Stimulated activated CD4-positive, alpha-beta T cell treated with anti-CD3 and anti-CD28 coated beads, Interleukin-1b, Interleukin-23, amount 100 ng/mL, for 48 hours (primary cell): ENCODE data around the gene ZC3H12C.

ENCODE experiments used
- DNase-seq: peaks from one replicate; pipeline ENCODE4 v3.0.0-alpha.2; 2020

The ZC3H12C gene

DNA sequence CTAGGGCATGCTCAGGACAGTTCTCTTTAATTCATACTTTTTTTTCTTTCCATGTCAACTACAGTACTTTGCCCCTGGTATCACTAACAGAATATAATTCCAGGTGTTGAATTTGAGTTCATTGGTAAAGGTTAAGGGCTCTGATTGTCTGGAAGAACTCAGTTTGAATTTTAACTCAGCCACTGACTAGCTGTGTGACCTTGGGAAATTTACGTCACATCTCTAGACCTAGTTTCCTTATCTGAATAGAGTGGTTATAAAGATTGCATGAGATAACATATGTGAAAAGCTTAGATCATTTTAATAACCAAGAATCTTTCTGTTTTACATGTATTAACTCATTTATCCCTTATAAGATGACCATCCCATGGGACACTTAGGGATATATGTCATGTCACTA, 15.8 kb upstream of the ZC3H12C start:
- DNase-seq = no peak

DNA sequence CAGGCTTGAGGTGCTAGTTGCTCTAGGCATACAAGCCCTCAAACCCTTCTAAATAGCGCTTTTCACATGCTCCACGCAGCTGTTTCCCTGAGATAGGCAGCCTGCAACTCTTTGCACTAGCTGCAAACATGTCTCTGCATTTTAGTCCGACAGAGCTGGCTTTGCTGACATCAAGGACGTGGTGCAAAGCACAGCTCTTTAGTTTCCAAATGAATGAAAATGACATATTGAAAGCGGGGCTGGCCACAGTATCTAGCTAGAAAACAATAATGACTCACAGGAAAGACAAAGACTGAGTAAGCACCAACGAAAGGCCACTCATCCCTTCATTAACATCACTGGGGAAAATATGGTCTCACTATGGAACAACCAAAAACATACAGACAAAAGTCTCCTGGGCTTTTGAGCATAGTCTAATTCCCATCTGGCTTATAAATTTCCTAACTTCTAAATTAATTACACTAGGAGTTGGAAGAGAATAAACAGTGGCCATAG, 15.3 kb upstream of the ZC3H12C start:
- peak; percentile 47 for DNase-seq

DNA sequence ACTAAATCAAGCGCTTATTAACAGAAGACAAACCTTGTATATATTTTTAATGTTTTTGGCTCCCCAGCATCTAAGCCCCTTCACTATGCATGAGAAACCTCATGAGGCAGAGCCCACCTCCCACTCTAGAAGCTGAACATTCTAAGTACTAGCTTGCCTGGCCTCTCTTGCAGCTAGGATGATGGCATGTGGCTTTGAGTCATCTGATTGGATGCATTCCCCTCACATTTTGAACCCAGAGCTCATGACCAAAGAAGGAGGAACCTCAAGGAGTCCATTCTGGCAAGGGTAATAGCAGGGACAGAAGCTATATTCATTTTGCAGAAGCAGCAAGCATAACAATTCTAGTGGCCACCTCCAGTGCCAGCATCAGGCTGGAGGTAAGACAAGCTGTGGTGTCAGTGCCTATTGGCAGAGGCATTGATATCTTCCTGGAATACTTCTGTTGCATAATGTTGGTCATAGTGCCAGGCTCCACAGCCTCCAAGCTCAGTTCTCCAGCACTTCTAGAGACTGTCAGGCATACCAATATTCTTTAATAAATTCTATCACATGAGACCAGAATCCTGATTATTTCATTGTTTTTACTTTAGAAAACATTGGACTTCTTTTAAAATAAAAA, 14.2 kb upstream of the ZC3H12C start:
- no peak for DNase-seq

DNA sequence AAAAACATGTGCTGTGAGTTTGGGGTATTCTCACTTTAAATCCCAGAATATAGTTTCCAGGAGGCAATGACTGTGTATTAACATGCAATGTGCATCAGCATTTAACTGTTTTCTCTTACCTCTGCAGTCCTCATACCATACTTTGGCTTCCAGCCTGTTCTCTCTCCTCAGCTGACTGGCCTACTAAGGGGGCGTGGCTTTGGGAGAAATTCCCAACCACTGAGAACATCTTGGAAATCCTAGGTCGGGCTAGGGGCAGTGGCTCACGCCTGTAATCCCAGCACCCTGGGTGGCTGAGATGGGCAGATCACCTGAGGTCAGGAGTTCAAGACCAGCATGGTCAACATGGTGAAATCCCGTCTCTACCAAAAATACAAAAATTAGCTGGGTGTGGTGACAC, 13.5 kb upstream of the ZC3H12C start:
- no peak for DNase-seq

DNA sequence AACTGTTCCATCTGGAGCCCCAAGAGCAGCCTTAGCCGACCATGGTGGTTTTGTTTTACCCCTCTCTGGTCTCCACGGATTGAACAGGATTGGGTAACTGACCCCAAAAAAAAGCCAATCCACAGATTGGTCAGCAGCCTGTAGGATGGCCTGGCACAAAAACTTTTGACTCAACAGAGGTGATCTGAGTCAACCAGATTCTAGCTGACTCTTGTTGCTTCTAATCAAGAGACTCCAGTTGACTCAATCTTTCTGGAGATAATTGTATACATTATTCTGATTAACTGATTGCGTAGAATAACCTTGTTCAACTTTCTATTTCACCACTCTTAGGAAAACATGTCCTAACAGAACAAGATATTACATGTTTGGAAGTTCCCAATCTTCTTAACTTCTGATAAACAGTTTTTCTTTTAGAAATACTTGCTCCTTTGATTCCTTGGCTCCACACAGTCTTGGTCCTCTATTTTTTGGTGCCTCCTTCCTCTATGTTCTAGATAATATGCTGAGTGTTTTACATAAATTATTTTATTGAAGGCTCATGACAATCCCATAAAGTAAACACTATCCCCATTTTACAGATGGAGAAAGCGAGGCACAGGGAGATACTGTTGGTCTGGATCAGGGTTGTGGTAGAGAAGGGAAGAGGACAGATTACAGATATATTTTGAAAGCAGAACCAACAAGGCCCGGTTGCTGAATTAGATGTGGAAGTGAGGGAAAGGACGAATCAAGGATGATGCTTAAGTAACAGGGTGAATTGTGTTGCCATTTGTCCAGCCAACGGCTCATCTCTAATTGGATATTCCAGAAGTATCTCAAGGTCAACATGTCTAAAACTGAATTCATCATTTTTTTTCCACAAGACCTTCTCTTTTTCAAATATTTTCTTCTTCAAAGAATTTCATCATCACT, 11.5 kb upstream of the ZC3H12C start:
- no peak for DNase-seq

DNA sequence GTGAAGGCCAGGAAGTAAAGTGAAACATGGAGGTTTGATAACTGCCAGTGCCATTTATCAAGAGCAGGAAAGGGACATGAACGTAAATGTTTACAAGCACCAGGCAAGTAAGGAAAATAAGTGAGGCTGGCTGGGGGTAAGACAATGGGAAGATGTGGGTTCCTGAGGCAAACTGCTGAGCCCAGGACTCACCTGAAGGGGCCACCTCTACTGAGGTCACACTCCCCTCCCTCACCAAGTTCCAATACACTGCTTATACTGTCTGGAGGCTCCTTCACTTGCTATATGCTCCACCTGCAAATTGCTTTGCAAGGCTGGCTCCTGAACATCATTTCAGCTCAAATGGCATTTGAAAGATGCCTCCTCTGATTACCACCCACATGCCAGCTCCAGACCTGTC, 10.3 kb upstream of the ZC3H12C start:
- DNase-seq = no peak

DNA sequence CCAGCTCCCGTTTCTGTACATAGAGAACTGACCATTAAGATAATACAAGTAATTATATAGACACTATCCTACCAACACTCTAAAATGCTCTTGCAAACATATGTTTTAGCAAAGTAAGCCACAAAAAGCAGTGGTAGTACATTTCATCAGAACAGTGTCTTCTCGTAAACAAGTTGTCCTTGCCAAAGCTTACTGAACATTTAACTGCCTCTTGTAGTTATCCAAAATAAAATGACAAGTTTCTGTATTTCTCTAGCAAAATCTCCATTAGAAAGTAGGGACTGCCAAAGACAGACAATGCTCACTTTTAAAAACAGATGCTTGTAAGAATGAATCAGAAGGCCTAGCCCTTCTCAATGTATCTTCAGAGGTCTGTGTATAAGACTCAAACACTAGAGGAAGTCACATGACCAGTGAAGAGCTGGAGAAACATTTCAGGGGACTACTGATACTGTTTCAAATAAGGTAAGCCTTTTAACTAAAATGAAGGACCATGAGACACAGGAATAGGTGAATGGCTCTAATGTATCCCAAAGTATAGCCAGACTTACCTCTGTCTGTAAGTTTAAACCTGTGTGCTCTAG, 7.8 kb upstream of the ZC3H12C start:
- no peak for DNase-seq

DNA sequence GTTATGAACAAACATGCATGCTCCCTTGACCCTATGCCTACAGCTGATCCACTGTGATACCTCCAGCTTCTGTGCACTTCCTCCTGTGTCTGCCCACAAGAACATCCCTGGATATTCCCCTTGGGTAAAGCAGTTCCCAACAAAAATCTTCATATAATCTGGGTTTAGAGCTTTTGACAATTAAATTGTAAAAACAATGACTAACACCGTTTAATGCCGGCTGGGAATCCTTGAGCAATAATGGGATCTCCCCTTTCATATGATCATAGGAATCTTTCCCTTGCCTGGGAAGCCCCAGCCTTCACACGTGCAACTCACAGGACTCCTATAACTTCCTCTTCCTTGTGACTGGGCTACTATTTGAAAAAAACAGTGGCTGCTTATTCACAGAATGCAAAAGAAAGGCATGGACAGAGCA, 6.3 kb upstream of the ZC3H12C start:
- DNase-seq = no peak

DNA sequence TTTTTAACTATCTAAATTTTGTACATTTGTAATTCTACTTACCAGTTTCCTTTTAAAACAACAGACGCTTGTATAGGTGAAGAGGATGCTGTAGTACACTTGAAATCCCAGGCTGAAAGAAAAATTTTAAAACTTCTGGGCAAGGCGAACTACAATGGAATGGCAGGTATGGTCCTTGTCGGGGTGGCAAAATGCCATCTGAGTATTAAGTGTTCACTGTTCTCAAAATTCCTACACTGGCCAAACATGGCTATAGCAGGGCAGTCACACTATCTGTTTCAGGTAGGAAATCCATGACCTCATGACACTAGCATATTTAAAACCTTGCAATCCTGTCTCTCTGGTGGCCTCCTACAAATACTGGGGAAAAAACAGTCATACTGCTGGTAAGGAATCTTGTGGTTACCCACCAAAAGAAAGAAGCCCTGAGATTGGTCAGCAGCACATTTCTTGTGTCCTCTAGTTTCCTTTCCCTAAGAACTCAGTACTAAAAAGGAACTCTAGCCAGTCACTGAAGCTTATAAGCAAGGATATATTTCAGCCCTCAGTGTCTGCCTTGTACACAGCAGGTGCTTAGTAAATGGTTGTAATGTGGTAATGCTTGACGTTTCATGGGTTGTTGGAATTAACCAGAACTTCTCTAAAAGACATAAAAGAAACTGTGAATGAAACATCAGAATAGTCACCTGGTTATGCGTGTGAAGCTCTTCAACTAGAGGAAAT, 5.2 kb upstream of the ZC3H12C start:
- DNase-seq = no peak

DNA sequence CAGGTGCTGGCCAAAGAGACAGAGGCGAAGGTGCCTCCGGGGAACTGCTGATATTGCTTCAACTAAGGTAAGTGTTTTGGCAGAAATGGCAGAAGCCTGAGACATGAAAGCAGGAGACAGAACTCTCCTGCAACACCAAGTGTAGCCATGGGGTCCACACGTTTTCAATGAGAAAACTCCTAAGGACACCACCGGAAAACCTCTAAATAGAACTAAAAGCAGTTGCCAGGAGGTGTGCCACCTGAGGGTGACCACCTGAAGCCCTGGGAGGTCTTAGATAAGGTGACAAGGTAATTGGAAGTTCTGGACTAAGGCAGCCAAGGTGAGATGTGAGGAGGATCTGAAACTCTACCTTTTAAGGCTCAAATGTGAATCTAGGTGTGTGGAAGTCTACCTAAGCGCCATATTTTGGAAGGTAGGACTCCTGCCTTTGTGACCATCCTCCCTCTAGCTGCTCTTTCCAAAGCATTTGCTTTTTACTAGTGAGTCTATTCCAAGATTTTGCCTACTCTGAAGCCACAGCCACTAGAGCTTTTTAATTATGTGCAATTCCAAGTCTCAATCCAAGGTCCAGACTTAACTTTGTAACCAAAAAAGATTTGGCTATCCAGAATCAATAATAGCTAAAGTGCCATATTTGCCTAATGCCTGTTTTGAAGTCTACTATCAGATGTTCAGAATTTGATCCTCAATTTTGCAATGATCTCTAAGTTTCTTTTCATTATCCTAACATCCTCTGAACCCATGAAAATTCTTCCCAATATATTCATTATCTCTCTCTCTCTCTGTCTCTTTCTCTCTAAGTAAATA, 4.5 kb upstream of the ZC3H12C start:
- no peak for DNase-seq

DNA sequence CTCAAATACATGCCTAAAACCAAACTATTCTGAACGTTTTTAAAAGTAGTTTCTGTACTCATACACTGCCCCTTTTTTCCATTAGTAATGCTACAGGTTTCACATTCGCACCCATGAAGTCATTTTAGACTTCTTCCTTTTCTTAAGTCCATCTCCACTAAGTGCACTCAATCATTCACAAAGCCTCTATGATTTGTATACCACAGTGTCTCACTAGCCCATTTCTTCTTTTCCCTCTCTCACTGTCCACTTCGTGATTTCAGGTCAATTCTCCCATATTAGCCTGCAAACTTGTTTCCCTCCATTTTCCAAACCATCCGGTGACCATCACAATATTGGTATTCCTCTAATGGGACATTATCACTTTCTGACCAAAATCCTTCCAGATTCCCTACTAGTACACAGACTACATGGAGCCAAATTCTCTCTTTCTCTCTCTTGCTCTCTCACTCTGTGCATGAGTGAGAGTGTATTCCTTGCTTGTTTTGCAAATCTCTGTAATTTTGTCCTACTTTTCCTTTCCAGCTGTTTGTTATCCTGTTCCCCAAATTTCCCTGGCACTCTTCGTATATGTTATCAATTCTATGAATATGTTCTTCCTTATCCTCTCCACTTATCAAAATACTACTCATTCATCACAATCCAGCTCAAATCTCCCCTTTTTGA, 3.4 kb upstream of the ZC3H12C start:
- DNase-seq = no peak

DNA sequence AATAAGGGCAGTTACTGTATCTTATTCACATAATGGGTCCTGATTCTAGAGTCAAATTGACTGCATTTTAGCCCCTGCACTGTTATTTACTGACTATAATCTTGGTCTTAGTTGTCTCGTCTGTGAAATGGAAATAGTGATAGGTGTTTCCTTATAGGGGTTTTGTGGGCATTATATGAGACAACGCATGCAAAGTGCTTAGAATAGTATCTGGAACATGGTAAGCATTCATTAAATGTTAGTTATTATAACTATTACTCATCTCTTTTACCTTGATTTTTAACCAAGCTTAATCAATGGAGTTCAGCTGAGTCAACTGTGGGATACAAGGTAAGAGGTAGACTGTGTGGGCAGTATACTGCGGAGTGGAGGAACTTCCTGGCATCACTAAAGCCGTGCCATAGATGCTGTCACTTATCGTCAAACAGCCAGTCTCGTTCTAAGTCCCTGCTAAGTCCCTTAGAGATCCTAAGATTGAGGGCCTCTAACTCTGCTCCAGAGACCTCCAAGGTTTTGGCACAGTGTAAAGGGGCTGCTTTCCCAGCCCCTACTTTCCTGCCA, 2.6 kb upstream of the ZC3H12C start:
- DNase-seq = no peak

DNA sequence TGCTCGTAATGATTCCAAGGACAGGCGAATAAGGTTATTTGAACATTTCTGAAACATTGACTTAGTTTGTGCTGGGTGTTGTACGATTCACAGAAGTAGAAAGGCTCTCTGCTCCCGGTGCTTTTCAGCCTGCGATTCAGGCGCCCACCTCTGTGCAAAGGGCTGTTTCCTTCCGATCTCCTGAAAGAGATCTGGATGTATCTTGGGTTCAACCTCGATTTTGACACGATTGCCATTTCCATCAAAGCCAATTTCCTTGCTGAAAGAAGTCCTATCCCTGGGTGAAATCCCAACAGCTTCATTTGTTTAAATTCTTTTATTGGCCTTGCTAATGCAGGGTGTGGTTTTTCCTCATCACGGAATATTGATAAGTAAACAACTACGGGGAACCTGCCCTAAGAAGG, 1.1 kb upstream of the ZC3H12C start:
- DNase-seq = no peak

DNA sequence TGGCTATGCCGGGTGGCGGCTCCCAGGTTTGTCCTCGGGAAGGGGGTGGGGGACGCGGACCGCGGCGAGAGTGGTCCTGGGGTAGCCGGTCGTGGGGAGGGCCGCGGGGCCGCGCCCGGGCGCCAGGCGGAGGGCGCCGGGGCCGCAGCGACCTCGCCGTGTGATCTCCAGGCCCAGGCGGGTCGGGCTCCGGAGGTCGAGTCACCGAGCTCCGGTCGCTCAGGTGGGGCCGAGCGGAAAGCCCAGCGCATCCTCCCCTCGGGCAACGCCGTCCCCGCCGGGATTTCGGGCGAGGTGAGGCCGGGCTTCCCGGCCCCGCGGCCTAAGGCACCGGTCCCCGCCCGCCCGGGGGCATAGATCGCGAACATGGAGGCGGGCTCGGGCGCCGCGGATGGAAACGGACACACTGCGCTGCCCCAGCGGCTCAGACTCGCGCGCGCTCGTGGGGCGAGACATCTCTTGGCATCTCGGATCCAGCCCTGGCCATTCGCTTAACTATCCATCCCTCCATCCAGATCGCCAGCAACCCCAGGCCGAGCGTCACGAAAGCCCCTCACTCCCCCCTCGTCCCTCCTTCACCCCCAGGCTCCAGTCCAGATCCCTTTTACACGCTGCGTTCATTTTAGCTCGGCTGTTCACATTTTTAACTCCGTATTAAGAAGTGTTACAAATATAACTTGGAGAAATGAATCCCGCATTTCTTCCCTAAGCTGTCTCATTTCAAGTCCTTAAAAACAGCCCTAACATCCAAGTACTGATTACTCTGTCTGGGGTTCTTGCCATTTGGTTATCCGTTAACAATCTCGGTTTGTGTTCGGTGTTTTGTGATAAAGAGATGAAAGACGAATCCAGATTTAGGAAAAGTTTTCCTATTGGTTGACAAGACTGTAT, 460 bp downstream of the ZC3H12C start:
- DNase-seq = no peak

DNA sequence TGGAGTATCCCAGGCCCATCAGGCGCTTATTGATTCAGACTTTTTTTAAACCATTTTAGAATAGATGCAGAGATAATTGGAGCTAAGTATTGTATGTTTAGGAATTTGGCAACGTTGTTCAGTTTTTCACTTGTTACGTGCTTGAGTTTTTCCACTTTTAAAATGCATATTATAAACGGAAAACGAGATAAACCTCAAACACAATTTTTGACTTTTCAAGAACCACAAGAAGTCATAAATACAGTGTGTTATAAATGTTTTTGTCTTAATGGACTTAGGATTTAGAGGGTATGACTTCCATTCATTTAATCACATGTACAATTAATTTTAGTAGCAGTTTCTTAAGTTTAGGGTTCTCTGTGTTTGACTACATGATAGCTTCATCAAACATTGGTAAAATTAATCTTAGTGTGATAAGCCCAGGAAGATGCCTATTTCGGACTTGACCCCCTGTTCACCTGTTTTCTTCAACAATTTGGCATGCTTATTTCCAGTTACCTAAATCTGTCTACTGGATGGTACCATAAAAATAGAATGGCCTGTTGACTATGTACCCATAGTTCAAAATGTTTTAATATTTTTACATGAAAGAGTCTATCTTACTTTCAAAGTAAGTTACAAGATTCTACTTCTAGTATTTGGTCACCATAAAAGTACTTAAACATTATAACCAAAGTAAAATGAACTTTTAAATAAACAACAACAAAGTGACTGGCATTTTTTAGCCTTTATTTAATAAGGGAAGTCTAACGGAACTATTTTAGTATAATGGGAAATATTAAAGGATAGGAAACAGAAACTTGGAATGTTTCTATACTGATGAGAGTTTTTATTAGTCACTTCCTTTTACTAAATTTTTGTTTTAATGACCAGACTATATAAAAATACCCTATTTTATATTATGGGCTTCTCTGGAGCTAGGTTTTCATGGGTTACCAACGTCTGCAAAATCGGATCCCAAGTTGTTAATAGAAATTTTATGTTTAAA, 1.4 kb downstream of the ZC3H12C start:
- no peak for DNase-seq

DNA sequence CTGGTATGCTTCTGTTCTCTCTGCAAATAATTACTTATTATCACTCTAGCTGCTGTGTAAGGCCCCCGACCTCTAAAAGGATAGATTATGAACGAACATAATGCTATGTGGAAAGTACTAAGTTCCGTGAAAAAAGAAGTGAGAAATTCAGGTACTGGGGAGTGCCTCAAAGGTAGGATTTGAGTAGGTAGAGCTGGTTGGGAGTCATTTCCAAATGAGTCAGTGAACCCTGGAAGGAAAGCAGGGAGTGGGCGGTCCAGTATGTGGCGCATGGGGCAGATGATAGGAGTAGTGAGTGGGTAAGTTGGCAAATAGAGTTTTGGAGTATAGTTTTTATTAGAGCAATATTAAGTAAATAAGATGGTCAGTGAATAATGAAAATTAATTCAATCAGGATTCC, 2.4 kb downstream of the ZC3H12C start:
- no peak for DNase-seq

DNA sequence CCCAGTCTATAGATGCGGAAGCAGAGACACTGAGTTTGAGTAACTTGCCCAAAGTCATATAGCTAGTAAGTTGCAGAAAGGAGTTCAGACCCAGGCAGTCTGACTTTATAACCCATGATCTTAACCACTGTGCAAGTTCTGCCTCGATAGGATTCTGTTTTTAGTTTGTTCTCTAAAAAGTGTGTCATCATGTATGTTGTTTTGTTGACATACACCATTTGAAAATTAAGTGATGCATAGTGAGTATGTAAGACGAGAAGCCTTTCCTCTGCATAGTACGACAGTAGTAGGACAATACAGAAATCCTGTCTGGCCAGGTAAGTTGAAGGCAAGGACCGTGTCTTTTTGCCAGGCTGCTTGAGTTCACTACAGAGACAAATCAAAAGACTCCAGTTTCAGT, 3.3 kb downstream of the ZC3H12C start:
- no peak for DNase-seq

DNA sequence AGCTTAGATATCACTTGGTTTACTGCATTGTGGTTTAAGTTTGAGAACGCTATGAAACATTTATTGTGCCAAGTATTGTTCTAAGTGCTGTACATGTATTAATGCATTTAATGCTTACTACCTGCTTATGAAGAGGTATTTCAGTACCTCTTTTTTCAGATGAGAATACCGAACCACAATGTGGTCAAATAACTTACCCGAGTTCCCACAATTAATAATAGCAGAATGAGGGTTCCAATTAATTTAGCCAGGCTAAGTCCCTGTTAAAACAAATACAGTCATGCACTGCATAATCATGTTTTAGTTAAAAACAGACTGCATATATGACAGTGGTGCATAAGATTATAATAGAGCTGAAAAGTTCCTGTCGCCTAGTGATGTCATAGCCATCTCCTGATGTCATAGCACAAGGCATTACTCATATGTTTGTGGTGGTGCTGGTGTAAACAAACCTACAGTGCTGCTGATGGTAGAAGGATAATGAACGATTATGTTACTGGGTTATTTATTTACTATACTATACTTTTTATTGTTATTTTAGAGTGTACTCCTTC, 4.3 kb downstream of the ZC3H12C start:
- DNase-seq = no peak

DNA sequence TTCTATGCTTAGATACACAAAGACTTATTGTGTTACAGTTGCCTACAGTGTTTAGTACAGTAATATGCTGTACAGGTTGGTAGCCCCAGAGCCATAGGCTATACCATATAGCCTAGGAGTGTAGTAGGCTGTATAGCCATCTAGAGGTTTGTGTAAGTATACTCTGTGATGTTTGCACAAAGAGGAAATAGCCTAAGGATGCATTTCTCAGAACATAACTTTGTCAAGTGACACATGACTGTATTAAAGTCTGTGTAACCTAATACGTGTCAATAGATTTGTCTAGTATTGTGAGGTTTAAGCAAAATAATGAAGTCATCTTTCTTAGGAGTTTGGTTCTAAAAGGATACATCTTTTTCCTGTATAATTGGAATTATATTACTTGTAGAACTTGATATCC, 5.5 kb downstream of the ZC3H12C start:
- no peak for DNase-seq
